MCF 10A (cell line): ENCODE measurements around the gene KLF4. TPM values are rescaled to one million over a fixed set of nuclear protein-coding genes. Genes with fewer than 3 reads are reported as not detected.

Experiments used
- Bru-seq: library from RNA; stranded (reverse); fragments of 400-500 nt; gene quantifications from one replicate; lab custom pipeline; 2021; lab: Mats Ljungman, UMichigan
- BruChase-seq, 2 experiments: library from RNA; stranded (reverse); fragments of 400-500 nt; gene quantifications; one replicate each; lab custom pipeline; 2021; lab: Mats Ljungman, UMichigan
- BruUV-seq: library from RNA; stranded (reverse); fragments of 400-500 nt; replicated peaks from 2 replicates; lab custom pipeline; 2021; lab: Mats Ljungman, UMichigan
- CTCF ChIA-PET: fragments of 300-600 bp; sonication (Branson Sonifier 250); formaldehyde crosslinking; extraction: SDS; loops from one replicate; lab custom pipeline; 2021; ENCODE audit warnings: antibody characterized with exemption, inconsistent platforms; lab: Yijun Ruan, JAX
- POLR2A ChIA-PET: fragments of 300-600, 350-650 bp; sonication (Branson Sonifier 250); formaldehyde crosslinking; extraction: SDS; loops from one replicate; lab custom pipeline; 2020; ENCODE audit warnings: antibody characterized with exemption, inconsistent platforms; lab: Yijun Ruan, JAX
- DNase-seq: peaks from one replicate; pipeline ENCODE4 v3.0.0-alpha.2; 2018; ENCODE audit not compliant: unreplicated experiment
- H3K27ac Mint-ChIP-seq: one replicate; pipeline ENCODE4 v1.8.0; 2022; ENCODE audit warnings: mild to moderate bottlenecking, low read depth, mixed read lengths; ENCODE audit not compliant: unreplicated experiment
- H3K27me3 Mint-ChIP-seq: one replicate; pipeline ENCODE4 v1.8.0; 2022; ENCODE audit warnings: mixed read lengths; ENCODE audit not compliant: insufficient read depth, unreplicated experiment
- H3K36me3 Mint-ChIP-seq: one replicate; pipeline ENCODE4 v1.8.0; 2022; ENCODE audit warnings: mild to moderate bottlenecking, moderate library complexity, mixed read lengths; ENCODE audit not compliant: insufficient read depth, unreplicated experiment
- H3K4me1 Mint-ChIP-seq: one replicate; pipeline ENCODE4 v1.8.0; 2022; ENCODE audit warnings: mixed read lengths; ENCODE audit not compliant: insufficient read depth, unreplicated experiment
- H3K4me3 Mint-ChIP-seq: one replicate; pipeline ENCODE4 v1.8.0; 2022; ENCODE audit warnings: mild to moderate bottlenecking, moderate library complexity, mixed read lengths; ENCODE audit not compliant: unreplicated experiment
- H3K9me3 Mint-ChIP-seq: one replicate; pipeline ENCODE4 v1.8.0; 2022; ENCODE audit warnings: mixed read lengths; ENCODE audit not compliant: unreplicated experiment
- intact Hi-C: fragments of 100-400 bp; cut with micrococcal nuclease; formaldehyde crosslinking; loops from 2 replicates; pipeline ENCODE4 v1.14.1; 2022
- long read RNA-seq: library from polyadenylated mRNA; stranded (forward); transcript quantifications from one replicate; pipeline ENCODE4 v2.0.0, GENCODE V29; 2022
- total RNA-seq: library from RNA; stranded (reverse); gene quantifications from 2 replicates; pipeline ENCODE4 v1.2.3, GENCODE V29; 2022
- TF ChIP-seq, protein P1 (sequence below): fragments of 200-600 bp; IDR thresholded peaks from one replicate; pipeline ENCODE4 v1.8.0; 2022; ENCODE audit warnings: antibody characterized with exemption, mild to moderate bottlenecking; ENCODE audit not compliant: unreplicated experiment

The KLF4 gene
- 94.9 and 96.0 TPM in 2 replicates for total RNA-seq
- Bru-seq, nascent RNA, result percentile 99 among the genes with signal in this experiment
- BruChase-seq, experiment 1, labeled RNA remaining after a 6-hour chase, result percentile 81 among the genes with signal in this experiment
- BruChase-seq, experiment 2, labeled RNA remaining after a 2-hour chase, result percentile 98 among the genes with signal in this experiment
- long read RNA-seq, transcript KLF4-205 (3 exons, 2,393 nt), result minor isoform, 19 of 124 reads
- long read RNA-seq, transcript KLF4-201 (5 exons, 2,813 nt), result major isoform, 78 of 124 reads
- long read RNA-seq, partial matches to known transcripts, result 15 of 124 reads
- long read RNA-seq, other reads (novel, unspliced or antisense), result 12 of 124 reads

DNA sequence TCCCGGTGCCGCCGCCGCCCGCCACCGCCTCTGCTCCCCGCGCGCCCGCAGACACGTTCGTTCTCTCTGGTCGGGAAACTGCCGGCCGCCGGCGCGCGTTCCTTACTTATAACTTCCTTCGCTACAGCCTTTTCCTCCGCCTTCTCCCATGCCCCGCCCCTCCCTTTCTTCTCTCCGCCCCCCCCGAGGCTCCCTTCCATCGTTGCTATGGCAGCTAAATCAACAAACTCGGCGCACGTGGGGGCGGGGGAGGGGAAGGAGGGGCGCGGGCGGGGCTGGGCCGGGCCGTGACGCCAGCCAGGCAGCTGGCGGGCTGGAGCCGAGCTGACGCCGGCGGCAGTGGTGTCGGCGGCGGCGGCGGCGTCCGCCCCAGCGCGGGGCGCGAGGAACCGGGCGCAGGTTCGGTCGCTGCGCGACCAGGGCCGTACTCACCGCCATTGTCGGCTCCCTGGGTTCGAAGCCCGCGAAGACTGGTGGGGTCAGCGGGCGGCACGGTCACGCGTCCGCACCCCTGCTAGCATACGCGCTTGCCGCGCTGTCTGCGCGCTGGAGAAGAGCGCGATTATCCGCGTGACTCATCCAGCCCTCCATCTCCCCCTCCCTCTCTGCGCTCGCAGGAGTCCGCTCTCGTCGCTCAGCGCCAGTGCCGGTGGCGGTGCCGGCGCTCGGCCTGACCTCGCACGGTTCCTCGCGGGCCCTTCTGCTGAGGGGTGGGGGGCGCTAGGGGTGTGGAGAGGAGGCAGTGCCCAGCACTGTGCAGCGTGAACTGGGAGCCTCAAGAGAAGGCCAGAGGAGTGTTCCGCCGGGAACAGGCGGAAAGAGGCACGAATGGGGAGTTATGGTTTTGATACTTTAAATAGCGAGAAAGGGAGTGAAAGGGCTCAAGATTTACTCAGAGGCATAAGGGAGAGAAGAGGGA is at the start of gene KLF4:
KLF4 (minus strand) TSS at position 83 of the 919 bp plus-strand sequence. CDS start 597 bp downstream, outside the sequence.
- intact Hi-C loops, result loop anchor here (1.0 to 10.0 kb wide), 6 partner anchors 58 to 1272 kb away; no protein-coding TSS in a partner anchor
- Mint-ChIP-seq H3K36me3 (peaks cover 42% of the 10 kb centered on the region), H3K4me3 (peak within 1 kb of the TSS; percentile 94), H3K27me3 (no peaks in the 10 kb centered on the region), H3K9me3 (no peaks in the 10 kb centered on the region), H3K27ac (peak within 1 kb of the TSS; percentile 96), H3K4me1 (peaks cover 18% of the 10 kb centered on the region)
- CTCF ChIA-PET, result interaction anchor here (0.6 to 2.1 kb wide), 3 partner anchors 156 to 570 kb away, joined by 3 to 7 read pairs (median 4); no protein-coding TSS in a partner anchor
- BruUV-seq, result no TSS peak
- DNase-seq, result peak; percentile 95
- TF ChIP-seq, protein P1, sequence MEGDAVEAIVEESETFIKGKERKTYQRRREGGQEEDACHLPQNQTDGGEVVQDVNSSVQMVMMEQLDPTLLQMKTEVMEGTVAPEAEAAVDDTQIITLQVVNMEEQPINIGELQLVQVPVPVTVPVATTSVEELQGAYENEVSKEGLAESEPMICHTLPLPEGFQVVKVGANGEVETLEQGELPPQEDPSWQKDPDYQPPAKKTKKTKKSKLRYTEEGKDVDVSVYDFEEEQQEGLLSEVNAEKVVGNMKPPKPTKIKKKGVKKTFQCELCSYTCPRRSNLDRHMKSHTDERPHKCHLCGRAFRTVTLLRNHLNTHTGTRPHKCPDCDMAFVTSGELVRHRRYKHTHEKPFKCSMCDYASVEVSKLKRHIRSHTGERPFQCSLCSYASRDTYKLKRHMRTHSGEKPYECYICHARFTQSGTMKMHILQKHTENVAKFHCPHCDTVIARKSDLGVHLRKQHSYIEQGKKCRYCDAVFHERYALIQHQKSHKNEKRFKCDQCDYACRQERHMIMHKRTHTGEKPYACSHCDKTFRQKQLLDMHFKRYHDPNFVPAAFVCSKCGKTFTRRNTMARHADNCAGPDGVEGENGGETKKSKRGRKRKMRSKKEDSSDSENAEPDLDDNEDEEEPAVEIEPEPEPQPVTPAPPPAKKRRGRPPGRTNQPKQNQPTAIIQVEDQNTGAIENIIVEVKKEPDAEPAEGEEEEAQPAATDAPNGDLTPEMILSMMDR, result no peak
- POLR2A ChIA-PET, result interaction anchor here (0.6 to 4.3 kb wide), 21 partner anchors 9 to 1077 kb away, joined by 3 to 49 read pairs (median 9); no protein-coding TSS in a partner anchor

DNA sequence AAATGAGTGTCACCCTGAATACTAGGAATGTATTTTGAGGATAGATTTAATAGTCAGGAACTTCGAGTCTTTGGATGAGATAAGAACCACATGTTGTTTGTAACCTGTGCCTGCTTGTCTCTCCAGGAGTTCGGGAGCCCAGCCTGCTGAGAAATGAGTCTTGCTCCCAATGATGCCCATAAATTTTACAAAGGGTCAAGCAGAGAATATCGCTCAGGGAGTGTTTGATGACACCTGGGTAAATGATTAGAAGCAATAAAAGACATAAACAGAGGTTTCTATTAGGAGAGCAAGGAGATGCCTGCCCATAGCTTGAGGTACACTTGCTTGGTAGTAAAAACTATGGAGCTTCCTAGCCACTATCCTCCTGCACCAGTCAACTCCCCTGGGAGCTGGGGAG is 46.9 kb upstream of the KLF4 start:
- Mint-ChIP-seq H3K4me3 (no peak overlapping the region), H3K36me3 (no peaks in the 10 kb centered on the region), H3K27ac (no peak overlapping the region), H3K27me3 (no peaks in the 10 kb centered on the region), H3K4me1 (peaks cover 15% of the 10 kb centered on the region), H3K9me3 (no peaks in the 10 kb centered on the region)
- ChIA-PET POLR2A (interaction anchor here (0.7 kb wide), 1 partner anchor 24 kb away, joined by 5 read pairs; no protein-coding TSS in a partner anchor), CTCF (interaction anchor here (0.6 kb wide), 3 partner anchors 384 to 1475 kb away, joined by 3 read pairs; no protein-coding TSS in a partner anchor)
- intact Hi-C loops, result no loop called here
- no TSS peak for BruUV-seq
- no peak for DNase-seq
- TF ChIP-seq, protein P1, result no peak

DNA sequence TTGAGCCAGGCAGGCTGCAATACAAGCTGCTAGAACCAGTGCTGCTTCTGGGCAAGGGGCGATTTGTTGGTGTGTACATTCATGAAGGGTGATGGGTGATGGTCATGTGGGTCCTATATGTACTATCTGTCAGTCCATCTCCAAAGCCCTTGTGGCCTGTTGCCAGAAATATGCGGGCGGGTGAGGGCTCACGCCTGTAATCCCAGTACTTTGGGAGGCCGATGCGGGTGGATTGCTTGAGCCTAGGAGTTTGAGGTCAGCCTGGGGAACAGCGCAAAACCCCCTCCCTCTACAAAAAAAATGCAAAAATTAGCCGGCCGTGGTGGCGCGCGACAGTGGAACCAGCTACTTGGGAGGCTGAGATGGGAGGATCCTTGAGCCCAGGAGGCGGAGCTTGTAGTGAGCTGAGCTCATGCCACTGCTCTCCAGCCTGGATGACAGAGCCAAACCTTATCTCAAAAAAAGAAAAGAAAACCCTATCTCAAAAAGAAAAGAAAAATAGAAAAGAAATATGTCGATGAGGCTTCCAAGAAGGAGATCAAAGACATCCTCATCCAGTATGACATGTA is 45.0 kb upstream of the KLF4 start:
- peaks cover 10% of the 10 kb centered on the region for H3K4me1 Mint-ChIP-seq
- DNase-seq, result no peak
- no peaks in the 10 kb centered on the region for H3K36me3 Mint-ChIP-seq
- H3K27me3 Mint-ChIP-seq, result no peaks in the 10 kb centered on the region
- ChIA-PET POLR2A (interaction anchor here (0.7 kb wide), 1 partner anchor 1099 kb away, joined by 5 read pairs; no protein-coding TSS in a partner anchor), CTCF (interaction anchor here (0.6 kb wide), 1 partner anchor 738 kb away, joined by 4 read pairs; no protein-coding TSS in a partner anchor)
- H3K4me3 Mint-ChIP-seq, result no peak overlapping the region
- TF ChIP-seq, protein P1, result no peak
- intact Hi-C loops, result no loop called here
- no peak overlapping the region for H3K27ac Mint-ChIP-seq
- BruUV-seq, result no TSS peak
- no peaks in the 10 kb centered on the region for H3K9me3 Mint-ChIP-seq
